ENCODE data around the gene BCAS4. TPM values are rescaled to one million over a fixed set of nuclear protein-coding genes. Genes with fewer than 3 reads are reported as not detected.

BCAS4 gene
- total and polyA plus RNA-seq, 4 donors, result 4.3 to 5.7 (median 5.0) TPM

DNA sequence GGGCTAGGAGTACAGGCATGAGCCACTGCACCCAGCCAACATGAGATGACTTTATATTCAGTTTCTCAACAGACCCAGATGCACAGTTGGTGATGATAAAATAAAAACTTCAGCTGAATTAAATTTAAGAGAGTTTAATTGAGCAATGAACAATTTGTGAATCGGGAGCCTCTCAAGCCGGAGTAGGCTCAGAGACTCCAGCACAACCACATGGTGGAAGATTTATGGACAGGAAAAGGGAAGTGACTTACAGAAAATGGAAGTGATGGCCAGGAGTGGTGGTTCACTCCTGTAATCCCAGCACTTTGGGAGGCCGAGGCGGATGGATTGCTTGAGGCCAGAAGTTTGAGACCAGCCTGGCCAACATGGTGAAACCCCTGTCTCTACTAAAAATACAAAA lies 10.4 kb upstream of the BCAS4 start:
- no peaks in the 10 kb centered on the region for H3K36me3 ChIP-seq (ENCODE audit: control insufficient read depth in 4 of 4, insufficient read depth in 4 of 4, low read length in 4 of 4)
- peaks cover 0 to 14% (median 6%) of the 10 kb centered on the region in 5 donors for H3K4me1 ChIP-seq (ENCODE audit: control insufficient read depth in 5 of 5, insufficient read depth in 5 of 5, low read length in 5 of 5)
- WGBS, 2 donors, result 55 to 71% methylated on average over 4 of the region's 4 CpGs
- H3K27me3 ChIP-seq (ENCODE audit: control insufficient read depth in 3 of 3, insufficient read depth in 3 of 3, low read length in 2 of 3), result no peaks in the 10 kb centered on the region
- H3K9me3 ChIP-seq (ENCODE audit: control insufficient read depth in 4 of 4, insufficient read depth in 3 of 4, low read length in 3 of 4), result no peaks in the 10 kb centered on the region
- H3K4me3 ChIP-seq, result no peak overlapping the region
- DNase-seq, result no peak
- no peak overlapping the region for H3K9ac ChIP-seq (ENCODE audit: insufficient read depth in 1 of 2, low read length in 2 of 2)
- TF ChIP-seq, protein P1, sequence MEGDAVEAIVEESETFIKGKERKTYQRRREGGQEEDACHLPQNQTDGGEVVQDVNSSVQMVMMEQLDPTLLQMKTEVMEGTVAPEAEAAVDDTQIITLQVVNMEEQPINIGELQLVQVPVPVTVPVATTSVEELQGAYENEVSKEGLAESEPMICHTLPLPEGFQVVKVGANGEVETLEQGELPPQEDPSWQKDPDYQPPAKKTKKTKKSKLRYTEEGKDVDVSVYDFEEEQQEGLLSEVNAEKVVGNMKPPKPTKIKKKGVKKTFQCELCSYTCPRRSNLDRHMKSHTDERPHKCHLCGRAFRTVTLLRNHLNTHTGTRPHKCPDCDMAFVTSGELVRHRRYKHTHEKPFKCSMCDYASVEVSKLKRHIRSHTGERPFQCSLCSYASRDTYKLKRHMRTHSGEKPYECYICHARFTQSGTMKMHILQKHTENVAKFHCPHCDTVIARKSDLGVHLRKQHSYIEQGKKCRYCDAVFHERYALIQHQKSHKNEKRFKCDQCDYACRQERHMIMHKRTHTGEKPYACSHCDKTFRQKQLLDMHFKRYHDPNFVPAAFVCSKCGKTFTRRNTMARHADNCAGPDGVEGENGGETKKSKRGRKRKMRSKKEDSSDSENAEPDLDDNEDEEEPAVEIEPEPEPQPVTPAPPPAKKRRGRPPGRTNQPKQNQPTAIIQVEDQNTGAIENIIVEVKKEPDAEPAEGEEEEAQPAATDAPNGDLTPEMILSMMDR (IDR thresholded peaks at IDR 0.05; ENCODE audit: control extremely low read depth, extremely low read depth), result no peak
- H3K27ac ChIP-seq (ENCODE audit: low read depth in 1 of 2, low read length in 1 of 2), result no peak overlapping the region
- ATAC-seq (ENCODE audit: insufficient read depth, low FRiP score), result no peak

DNA sequence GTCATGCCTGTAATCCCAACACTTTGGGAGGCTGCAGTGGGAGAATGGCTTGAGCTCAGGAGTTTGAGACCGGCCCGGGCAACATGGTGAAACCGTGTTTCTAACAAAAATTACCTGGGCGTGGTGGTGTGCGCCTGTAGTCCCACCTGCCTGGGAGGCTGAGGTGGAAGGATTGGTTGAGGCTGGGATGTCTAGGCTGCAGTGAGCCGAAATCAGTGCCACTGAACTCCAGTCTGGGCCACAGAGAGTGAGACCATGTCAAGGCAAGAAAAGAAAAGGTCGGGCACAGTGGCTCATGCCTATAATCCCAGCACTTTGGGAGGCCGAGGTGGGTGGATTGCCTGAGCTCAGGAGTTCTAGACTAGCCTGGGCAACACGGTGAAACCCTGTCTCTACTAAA lies 8.2 kb upstream of the BCAS4 start:
- 87 to 97% methylated on average over 9 of the region's 9 CpGs for WGBS, 2 donors
- no peaks in the 10 kb centered on the region for H3K9me3 ChIP-seq (ENCODE audit: control insufficient read depth in 4 of 4, insufficient read depth in 3 of 4, low read length in 3 of 4)
- no peak for DNase-seq
- TF ChIP-seq, protein P1 (IDR thresholded peaks at IDR 0.05; ENCODE audit: control extremely low read depth, extremely low read depth), result no peak
- ATAC-seq (ENCODE audit: insufficient read depth, low FRiP score), result no peak
- H3K4me1 ChIP-seq (ENCODE audit: control insufficient read depth in 5 of 5, insufficient read depth in 5 of 5, low read length in 5 of 5), result peaks cover 0 to 26% (median 6%) of the 10 kb centered on the region in 5 donors
- no peak overlapping the region for H3K4me3 ChIP-seq
- no peak overlapping the region for H3K9ac ChIP-seq (ENCODE audit: insufficient read depth in 1 of 2, low read length in 2 of 2)
- H3K36me3 ChIP-seq (ENCODE audit: control insufficient read depth in 4 of 4, insufficient read depth in 4 of 4, low read length in 4 of 4), result no peaks in the 10 kb centered on the region
- H3K27me3 ChIP-seq (ENCODE audit: control insufficient read depth in 3 of 3, insufficient read depth in 3 of 3, low read length in 2 of 3), result no peaks in the 10 kb centered on the region
- H3K27ac ChIP-seq (ENCODE audit: low read depth in 1 of 2, low read length in 1 of 2), result no peak overlapping the region

- no peaks in the 10 kb centered on the region for H3K27me3 ChIP-seq (ENCODE audit: control insufficient read depth in 3 of 3, insufficient read depth in 3 of 3, low read length in 2 of 3)
- TF ChIP-seq, protein P1 (IDR thresholded peaks at IDR 0.05; ENCODE audit: control extremely low read depth, extremely low read depth), result no peak
- no peak for ATAC-seq (ENCODE audit: insufficient read depth, low FRiP score)
- H3K9me3 ChIP-seq (ENCODE audit: control insufficient read depth in 4 of 4, insufficient read depth in 3 of 4, low read length in 3 of 4), result no peaks in the 10 kb centered on the region
- no peak overlapping the region for H3K9ac ChIP-seq (ENCODE audit: insufficient read depth in 1 of 2, low read length in 2 of 2)
- H3K27ac ChIP-seq (ENCODE audit: low read depth in 1 of 2, low read length in 1 of 2), result no peak overlapping the region
- no peak overlapping the region for H3K4me3 ChIP-seq
- 96 to 97% methylated on average over 2 of the region's 2 CpGs for WGBS, 2 donors
- no peak for DNase-seq
- H3K4me1 ChIP-seq (ENCODE audit: control insufficient read depth in 5 of 5, insufficient read depth in 5 of 5, low read length in 5 of 5), result peaks cover 0 to 26% (median 6%) of the 10 kb centered on the region in 5 donors
- H3K36me3 ChIP-seq (ENCODE audit: control insufficient read depth in 4 of 4, insufficient read depth in 4 of 4, low read length in 4 of 4), result no peaks in the 10 kb centered on the region
Observed at GRCh38 chr20:50787181-50787580, 7.7 kb upstream of the BCAS4 start.
